HEK293 (cell line): Measurements from ENCODE around the gene RNF44.

Experiments
- CTCF ChIA-PET: fragments of 350-600 bp; formaldehyde crosslinking; extraction: SDS; loops from one replicate; lab custom pipeline; 2021; ENCODE audit warnings: antibody characterized with exemption; lab: Yijun Ruan, JAX
- POLR2A ChIA-PET: fragments of 300-600 bp; formaldehyde crosslinking; extraction: SDS; loops from one replicate; lab custom pipeline; 2020; ENCODE audit warnings: antibody characterized with exemption, inconsistent platforms; lab: Yijun Ruan, JAX
- H3K27ac ChIP-seq: fragments of 200-500 bp; sonication (Bioruptor generic); 2 replicates; pipeline ENCODE4 v1.5.1; 2014; ENCODE audit warnings: low read depth, low read length, control low read depth, inconsistent platforms; ENCODE audit errors: extremely low read depth
- H3K36me3 ChIP-seq, 2 experiments: fragments of 200-500 bp in 1 of 2; sonication (Bioruptor generic) in 1 of 2; 1 replicate in 1 of 2; 2 replicates in 1 of 2; pipeline ENCODE4 v1.5.1; 2014 to 2017; ENCODE audit warnings: inconsistent platforms in 2 of 2, low read length in 2 of 2; ENCODE audit not compliant: control insufficient read depth in 2 of 2, insufficient read depth in 1 of 2
- H3K4me1 ChIP-seq: fragments of 200-500 bp; sonication (Bioruptor generic); 2 replicates; pipeline ENCODE4 v1.5.1; 2014; ENCODE audit warnings: mild to moderate bottlenecking, low read length, inconsistent platforms; ENCODE audit not compliant: control insufficient read depth, insufficient read depth
- H3K4me3 ChIP-seq: 2 replicates; pipeline ENCODE4 v1.5.1; 2011; ENCODE audit warnings: low read depth, mild to moderate bottlenecking, control low read depth, low read length, moderate library complexity
- H3K9me3 ChIP-seq: fragments of 200-500 bp; sonication (Bioruptor generic); 2 replicates; pipeline ENCODE4 v1.5.1; 2014; ENCODE audit warnings: low read depth, low read length, inconsistent platforms; ENCODE audit not compliant: control insufficient read depth, insufficient read depth
- GLIS2 ChIP-seq: fragments of 450-650 bp; formaldehyde crosslinking; IDR thresholded peaks from 2 replicates; pipeline ENCODE4 v1.5.1; 2016; ENCODE audit warnings: missing biosample characterization, missing genetic modification characterization
- INSM2 ChIP-seq: fragments of 450-650 bp; formaldehyde crosslinking; IDR thresholded peaks from 2 replicates; pipeline ENCODE4 v1.5.1; 2016; ENCODE audit warnings: missing biosample characterization, missing genetic modification characterization
- PBX3 ChIP-seq: sonication (generic); formaldehyde crosslinking; IDR thresholded peaks from 2 replicates; pipeline ENCODE4 v1.8.1; 2022; ENCODE audit warnings: mild to moderate bottlenecking, moderate library complexity, missing genetic modification reagents
- PRDM10 ChIP-seq: fragments of 450-650 bp; formaldehyde crosslinking; IDR thresholded peaks from 2 replicates; pipeline ENCODE4 v1.5.1; 2016; ENCODE audit warnings: missing biosample characterization, missing genetic modification characterization
- PRDM4 ChIP-seq: fragments of 450-650 bp; formaldehyde crosslinking; IDR thresholded peaks from 2 replicates; pipeline ENCODE4 v1.5.1; 2017; ENCODE audit warnings: missing biosample characterization, missing genetic modification characterization
- REPIN1 ChIP-seq: fragments of 450-650 bp; formaldehyde crosslinking; IDR thresholded peaks from 2 replicates; pipeline ENCODE4 v1.5.1; 2017; ENCODE audit warnings: missing biosample characterization, missing genetic modification characterization, low read depth
- WT1 ChIP-seq: fragments of 450-650 bp; formaldehyde crosslinking; IDR thresholded peaks from 2 replicates; pipeline ENCODE4 v1.5.1; 2016; ENCODE audit warnings: missing biosample characterization, missing genetic modification characterization
- ZIC2 ChIP-seq: fragments of 450-650 bp; formaldehyde crosslinking; IDR thresholded peaks from 2 replicates; pipeline ENCODE4 v1.5.1; 2016; ENCODE audit warnings: missing biosample characterization, missing genetic modification characterization
- ZNF10 ChIP-seq: fragments of 450-650 bp; formaldehyde crosslinking; IDR thresholded peaks from 2 replicates; pipeline ENCODE4 v1.5.1; 2017; ENCODE audit warnings: missing biosample characterization, missing genetic modification characterization
- ZNF133 ChIP-seq: fragments of 450-650 bp; formaldehyde crosslinking; IDR thresholded peaks from 2 replicates; pipeline ENCODE4 v1.5.1; 2016; ENCODE audit warnings: missing biosample characterization, missing genetic modification characterization
- ZNF221 ChIP-seq: fragments of 450-650 bp; formaldehyde crosslinking; IDR thresholded peaks from 2 replicates; pipeline ENCODE4 v1.5.1; 2017; ENCODE audit warnings: missing biosample characterization, missing genetic modification characterization, borderline replicate concordance
- ZNF514 ChIP-seq: fragments of 450-650 bp; formaldehyde crosslinking; IDR thresholded peaks from 2 replicates; pipeline ENCODE4 v1.5.1; 2016; ENCODE audit warnings: missing biosample characterization, missing genetic modification characterization
- ZNF548 ChIP-seq: fragments of 450-650 bp; formaldehyde crosslinking; IDR thresholded peaks from 2 replicates; pipeline ENCODE4 v1.5.1; 2016; ENCODE audit warnings: missing biosample characterization, missing genetic modification characterization
- ZNF560 ChIP-seq: fragments of 450-650 bp; formaldehyde crosslinking; IDR thresholded peaks from 2 replicates; pipeline ENCODE4 v1.5.1; 2017; ENCODE audit warnings: missing biosample characterization, missing genetic modification characterization, borderline replicate concordance
- ZNF600 ChIP-seq: fragments of 450-650 bp; formaldehyde crosslinking; IDR thresholded peaks from 2 replicates; pipeline ENCODE4 v1.5.1; 2016; ENCODE audit warnings: missing biosample characterization, missing genetic modification characterization
- ZNF639 ChIP-seq: fragments of 450-650 bp; formaldehyde crosslinking; IDR thresholded peaks from 2 replicates; pipeline ENCODE4 v1.5.1; 2016; ENCODE audit warnings: missing biosample characterization, missing genetic modification characterization
- ZNF677 ChIP-seq: fragments of 450-650 bp; IDR thresholded peaks from 2 replicates; pipeline ENCODE4 v1.5.0; 2018; ENCODE audit warnings: missing biosample characterization, mild to moderate bottlenecking, missing genetic modification characterization, moderate library complexity
- ZNF792 ChIP-seq: fragments of 450-650 bp; formaldehyde crosslinking; IDR thresholded peaks from 2 replicates; pipeline ENCODE4 v1.5.1; 2016; ENCODE audit warnings: missing biosample characterization, missing genetic modification characterization
- ZSCAN18 ChIP-seq: fragments of 450-650 bp; formaldehyde crosslinking; IDR thresholded peaks from 2 replicates; pipeline ENCODE4 v1.5.1; 2016; ENCODE audit warnings: missing biosample characterization, missing genetic modification characterization

Gene RNF44

GRCh38 chr5:176545388-176545736, 8.2 kb upstream of the RNF44 start:
- no peak overlapping the region for H3K4me3 ChIP-seq
- H3K27ac ChIP-seq, result no peak overlapping the region
- H3K36me3 ChIP-seq, result no peaks in the 10 kb centered on the region
- TF ChIP-seq REPIN1 (tag by site-specific recombination), result no peak
- TF ChIP-seq PBX3 (CRISPR knock-in tag), result no peak
- no peak for TF ChIP-seq ZNF10
- no peak for TF ChIP-seq INSM2 (tag by site-specific recombination)
- no peak for TF ChIP-seq ZNF792
- no peak for TF ChIP-seq ZNF600 (tag by site-specific recombination)
- no peak for TF ChIP-seq ZNF514
- no peak for TF ChIP-seq ZNF560 (tag by site-specific recombination)
- no peak for TF ChIP-seq ZNF677 (tag by site-specific recombination)
- TF ChIP-seq ZNF639 (tag by site-specific recombination), result no peak
- TF ChIP-seq ZNF221 (tag by site-specific recombination), result no peak
- no peak for TF ChIP-seq ZNF548 (tag by site-specific recombination)
- no peak for TF ChIP-seq ZNF133
- TF ChIP-seq ZSCAN18 (tag by site-specific recombination), result no peak
- TF ChIP-seq ZIC2 (tag by site-specific recombination), result no peak
- TF ChIP-seq PRDM10, result no peak
- no peak for TF ChIP-seq GLIS2 (tag by site-specific recombination)
- TF ChIP-seq PRDM4 (tag by site-specific recombination), result no peak
- TF ChIP-seq WT1 (tag by site-specific recombination), result no peak
- ChIA-PET POLR2A (no interaction called here), CTCF (no interaction called here)
- H3K4me1 ChIP-seq, result no peaks in the 10 kb centered on the region; the same call in 1 of the 2 replicates
- H3K9me3 ChIP-seq, result no peaks in the 10 kb centered on the region
